Endodermal cell (in vitro differentiated cells): Measurements from ENCODE around the gene ZNF385D. TPM values are rescaled to one million over a fixed set of nuclear protein-coding genes. Genes with fewer than 3 reads are reported as not detected.
"Not testable (repeated sequence)": the region's sequence is repeated elsewhere in the genome, so short reads cannot be mapped to it uniquely, and the experiment has no call there.

Source experiments
- DNase-seq: peaks from one replicate; pipeline ENCODE4 v3.0.0-alpha.2; 2017
- H3K27ac ChIP-seq: 2 replicates; pipeline ENCODE4 v1.5.1; 2013; ENCODE audit warnings: mild to moderate bottlenecking, low read depth, low read length, moderate library complexity
- H3K27me3 ChIP-seq: 2 replicates; pipeline ENCODE4 v1.6.1; 2013; ENCODE audit warnings: mild to moderate bottlenecking, low read length, moderate library complexity; ENCODE audit not compliant: insufficient read depth, control insufficient read depth, poor library complexity, severe bottlenecking
- H3K36me3 ChIP-seq: 2 replicates; pipeline ENCODE4 v1.7.0; 2013; ENCODE audit warnings: mild to moderate bottlenecking, low read length, moderate library complexity; ENCODE audit not compliant: control insufficient read depth, insufficient read depth
- H3K4me1 ChIP-seq: one replicate; pipeline ENCODE4 v1.7.0; 2013; ENCODE audit warnings: low read length; ENCODE audit not compliant: control insufficient read depth, insufficient read depth
- H3K4me3 ChIP-seq: 2 replicates; pipeline ENCODE4 v1.5.1; 2013; ENCODE audit warnings: mild to moderate bottlenecking, low read length, moderate library complexity
- H3K9ac ChIP-seq: 2 replicates; pipeline ENCODE4 v1.6.1; 2013; ENCODE audit warnings: mild to moderate bottlenecking, low read length, moderate library complexity; ENCODE audit not compliant: poor library complexity, severe bottlenecking; ENCODE audit errors: extremely low read depth
- H3K9me3 ChIP-seq: 2 replicates; pipeline ENCODE4 v1.6.1; 2013; ENCODE audit warnings: mild to moderate bottlenecking, low read length, moderate library complexity; ENCODE audit not compliant: control insufficient read depth
- H3K27ac Mint-ChIP-seq: 2 replicates; pipeline ENCODE4 v1.8.0; 2020; ENCODE audit warnings: mixed read lengths
- H3K27me3 Mint-ChIP-seq: 2 replicates; pipeline ENCODE4 v1.8.0; 2021; ENCODE audit warnings: mild to moderate bottlenecking, mixed read lengths; ENCODE audit not compliant: insufficient read depth
- H3K36me3 Mint-ChIP-seq: 2 replicates; pipeline ENCODE4 v1.8.0; 2020; ENCODE audit warnings: low read depth, mixed read lengths
- H3K4me1 Mint-ChIP-seq: 2 replicates; pipeline ENCODE4 v1.8.0; 2020; ENCODE audit warnings: mixed read lengths
- H3K4me3 Mint-ChIP-seq: 2 replicates; pipeline ENCODE4 v1.8.0; 2020; ENCODE audit warnings: mild to moderate bottlenecking, moderate library complexity, mixed read lengths
- H3K9me3 Mint-ChIP-seq: 2 replicates; pipeline ENCODE4 v1.8.0; 2020; ENCODE audit warnings: mild to moderate bottlenecking, mixed read lengths
- WGBS, 2 experiments: methylation state at CpG; one replicate each; pipeline versions ENCODE4 v1.1.5 to v1.1.7; 2013; ENCODE audit warnings: missing lambda C conversion rate in 2 of 2, mixed read lengths in 1 of 2; ENCODE audit not compliant: insufficient coverage in 1 of 2, insufficient read length in 1 of 2; 5-methylcytosine and 5-hydroxymethylcytosine counted together
- total RNA-seq, 2 donors: library from RNA; stranded (reverse); fragmentation: NEBNext Ultra II Directional in 1 of 2; extraction: Animal tissue kit (Norgen Biotek cat#: 25700) in 1 of 2; gene quantifications; 2 replicates in 1 of 2; 3 replicates in 1 of 2; pipeline ENCODE4 v1.2.1, GENCODE V29; 2021
- TF ChIP-seq, protein P1 (sequence below): fragments of 200-600 bp; sonication (generic); conservative IDR thresholded peaks from 2 replicates; pipeline ENCODE4 v1.5.0; 2021; ENCODE audit warnings: antibody characterized with exemption, mild to moderate bottlenecking

ZNF385D gene
- total RNA-seq, 2 donors from 2014 or later = 1.1 to 3.7 TPM

DNA sequence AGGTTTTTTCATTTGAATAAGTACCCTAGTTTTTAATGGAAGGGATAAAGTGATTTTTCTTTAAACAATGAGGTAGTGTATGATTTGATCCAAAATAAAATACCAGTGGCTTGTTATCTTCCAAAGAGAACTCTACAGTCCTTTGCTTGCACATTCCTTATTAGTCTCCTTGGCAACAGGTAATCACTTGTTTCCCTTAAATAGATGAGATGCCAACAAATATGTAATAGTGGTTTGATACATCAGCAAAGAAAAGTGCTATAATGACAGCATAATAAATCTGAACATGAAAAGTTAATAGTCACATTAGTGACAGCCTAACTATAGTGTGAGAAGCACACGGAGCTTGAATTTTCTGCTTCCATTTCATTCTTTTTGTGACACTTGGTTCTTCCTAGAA, 360.2 kb downstream of the ZNF385D start:
- no peak overlapping the region for H3K27ac Mint-ChIP-seq
- H3K9me3 Mint-ChIP-seq = peaks cover 23% of the 10 kb centered on the region
- Histone ChIP-seq H3K36me3 (no peaks in the 10 kb centered on the region), H3K4me1 (no peaks in the 10 kb centered on the region), H3K9me3 (peaks cover 18% of the 10 kb centered on the region), H3K27ac (no peak overlapping the region), H3K4me3 (no peak overlapping the region), H3K9ac (no peak overlapping the region), H3K27me3 (no peaks in the 10 kb centered on the region)
- WGBS, 2 experiments = 83 to 96% methylated on average over 1 of the region's 1 CpG
- H3K36me3 Mint-ChIP-seq = peaks cover 2% of the 10 kb centered on the region
- H3K4me1 Mint-ChIP-seq = no peaks in the 10 kb centered on the region
- no peak for DNase-seq
- no peak overlapping the region for H3K4me3 Mint-ChIP-seq
- no peaks in the 10 kb centered on the region for H3K27me3 Mint-ChIP-seq
- TF ChIP-seq, protein P1, sequence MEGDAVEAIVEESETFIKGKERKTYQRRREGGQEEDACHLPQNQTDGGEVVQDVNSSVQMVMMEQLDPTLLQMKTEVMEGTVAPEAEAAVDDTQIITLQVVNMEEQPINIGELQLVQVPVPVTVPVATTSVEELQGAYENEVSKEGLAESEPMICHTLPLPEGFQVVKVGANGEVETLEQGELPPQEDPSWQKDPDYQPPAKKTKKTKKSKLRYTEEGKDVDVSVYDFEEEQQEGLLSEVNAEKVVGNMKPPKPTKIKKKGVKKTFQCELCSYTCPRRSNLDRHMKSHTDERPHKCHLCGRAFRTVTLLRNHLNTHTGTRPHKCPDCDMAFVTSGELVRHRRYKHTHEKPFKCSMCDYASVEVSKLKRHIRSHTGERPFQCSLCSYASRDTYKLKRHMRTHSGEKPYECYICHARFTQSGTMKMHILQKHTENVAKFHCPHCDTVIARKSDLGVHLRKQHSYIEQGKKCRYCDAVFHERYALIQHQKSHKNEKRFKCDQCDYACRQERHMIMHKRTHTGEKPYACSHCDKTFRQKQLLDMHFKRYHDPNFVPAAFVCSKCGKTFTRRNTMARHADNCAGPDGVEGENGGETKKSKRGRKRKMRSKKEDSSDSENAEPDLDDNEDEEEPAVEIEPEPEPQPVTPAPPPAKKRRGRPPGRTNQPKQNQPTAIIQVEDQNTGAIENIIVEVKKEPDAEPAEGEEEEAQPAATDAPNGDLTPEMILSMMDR = no peak

DNA sequence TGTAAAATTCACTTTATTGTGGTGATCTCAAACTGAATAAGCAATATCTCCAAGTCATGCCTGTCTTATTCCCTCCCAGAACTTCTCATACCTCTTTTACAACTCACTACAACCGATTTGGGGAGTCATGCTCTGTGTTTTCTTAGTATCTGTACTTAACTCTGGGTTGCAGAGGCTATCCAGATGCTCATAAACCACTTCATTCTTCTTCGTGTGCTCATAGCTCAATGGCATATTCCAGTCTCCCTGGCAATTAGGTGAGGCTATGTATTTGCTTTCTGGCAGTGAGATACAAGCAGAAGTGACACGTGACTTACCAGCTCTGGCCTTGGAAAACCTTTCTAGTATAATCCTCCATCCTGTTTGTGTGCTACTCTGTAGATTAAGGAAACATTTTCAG, 360.9 kb downstream of the ZNF385D start:
- DNase-seq = no peak
- no peak overlapping the region for H3K27ac ChIP-seq
- no peaks in the 10 kb centered on the region for H3K4me1 ChIP-seq
- H3K27me3 ChIP-seq = no peaks in the 10 kb centered on the region
- H3K4me3 Mint-ChIP-seq = no peak overlapping the region
- H3K9ac ChIP-seq = no peak overlapping the region
- TF ChIP-seq, protein P1 = no peak
- peaks cover 24% of the 10 kb centered on the region for H3K9me3 Mint-ChIP-seq
- no peaks in the 10 kb centered on the region for H3K36me3 ChIP-seq
- 94 to 96% methylated on average over 3 of the region's 3 CpGs for WGBS, 2 experiments
- H3K4me1 Mint-ChIP-seq = no peaks in the 10 kb centered on the region
- no peaks in the 10 kb centered on the region for H3K27me3 Mint-ChIP-seq
- no peak overlapping the region for H3K4me3 ChIP-seq
- H3K27ac Mint-ChIP-seq = no peak overlapping the region
- H3K36me3 Mint-ChIP-seq = peaks cover 2% of the 10 kb centered on the region
- H3K9me3 ChIP-seq = peaks cover 22% of the 10 kb centered on the region

DNA sequence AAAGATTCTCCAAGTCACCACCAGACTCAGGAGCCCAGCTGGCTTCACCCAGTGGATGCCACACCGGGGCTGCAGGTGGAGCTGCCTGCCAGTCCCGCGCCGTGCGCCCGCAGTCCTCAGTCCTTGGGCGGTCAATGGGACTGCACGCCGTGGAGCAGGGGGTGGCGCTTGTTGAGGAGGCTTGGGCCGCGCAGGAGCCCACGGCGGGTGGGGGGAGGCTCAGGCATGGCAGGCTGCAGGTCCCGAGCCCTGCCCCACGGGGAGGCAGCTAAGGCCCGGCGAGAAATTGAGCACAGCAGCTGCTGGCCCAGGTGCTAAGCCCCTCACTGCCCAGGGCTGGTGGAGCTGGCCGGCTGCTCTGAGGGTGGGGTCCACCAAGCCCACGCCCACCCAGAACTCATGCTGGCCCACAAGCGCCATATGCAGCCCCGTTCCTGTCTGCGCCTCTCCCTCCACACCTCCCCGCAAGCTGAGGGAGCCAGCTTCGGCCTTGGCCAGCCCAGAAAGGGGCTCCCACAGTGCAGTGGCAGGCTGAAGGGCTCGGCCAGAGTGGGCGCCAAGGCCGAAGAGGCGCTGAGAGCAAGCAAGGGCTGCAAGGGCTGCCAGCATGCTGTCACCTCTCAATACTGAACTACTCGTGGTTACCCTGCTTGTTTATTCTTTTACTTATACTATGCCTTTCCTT, 363.7 kb downstream of the ZNF385D start:
- H3K9me3 Mint-ChIP-seq = peaks cover 24% of the 10 kb centered on the region
- H3K27ac ChIP-seq, H3K27me3 ChIP-seq, H3K27me3 Mint-ChIP-seq, H3K4me3 Mint-ChIP-seq, H3K36me3 Mint-ChIP-seq, H3K4me1 ChIP-seq, H3K27ac Mint-ChIP-seq, H3K4me3 ChIP-seq, DNase-seq, H3K4me1 Mint-ChIP-seq, H3K9ac ChIP-seq, H3K36me3 ChIP-seq: not testable (repeated sequence)
- 92 to 95% methylated on average over 15 to 30 of the region's 30 CpGs for WGBS, 2 experiments
- H3K9me3 ChIP-seq = peaks cover 22% of the 10 kb centered on the region

DNA sequence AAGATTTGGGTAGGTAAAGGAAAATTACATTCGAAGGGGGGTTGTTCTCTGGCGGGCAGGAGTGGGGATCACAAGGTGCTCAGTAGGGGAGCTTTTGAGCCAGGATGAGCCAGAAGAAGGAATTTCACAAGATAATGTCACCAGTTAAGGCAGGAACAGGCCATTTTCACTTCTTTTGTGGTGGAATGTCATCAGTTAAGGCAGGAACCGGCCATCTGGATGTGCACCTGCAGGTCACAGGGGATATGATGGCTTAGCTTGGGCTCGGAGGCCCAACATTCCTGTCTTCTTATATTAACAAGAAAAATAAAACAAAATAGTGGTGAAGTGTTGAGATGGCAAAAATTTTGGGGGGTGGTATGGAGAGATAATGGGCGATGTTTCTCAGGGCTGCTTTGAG, 373.0 kb downstream of the ZNF385D start:
- not testable (repeated sequence) for H3K9me3 ChIP-seq, H3K27ac ChIP-seq, H3K9ac ChIP-seq, H3K36me3 Mint-ChIP-seq, H3K27me3 ChIP-seq, H3K4me3 Mint-ChIP-seq, H3K27me3 Mint-ChIP-seq, H3K4me3 ChIP-seq, H3K9me3 Mint-ChIP-seq, H3K27ac Mint-ChIP-seq, H3K36me3 ChIP-seq, H3K4me1 ChIP-seq
- DNase-seq = peak; percentile 69
- H3K4me1 Mint-ChIP-seq = peaks cover 11% of the 10 kb centered on the region
- WGBS, 2 experiments = 47% methylated on average over 4 of the region's 5 CpGs; no CpG with 5 or more reads in 1 of the 2 experiments
